Stimulated activated naive CD4-positive, alpha-beta T cell (primary cell): ENCODE data around the gene ZNF593.

Experiments used
- DNase-seq, 6 experiments: peaks; one replicate each; lab custom pipeline; 2025; lab: John Stamatoyannopoulos, UW

ZNF593 gene

GRCh38 chr1:26169198-26169554 is 532 bp upstream of the ZNF593 start:
- DNase-seq, result no peak

- no peak for DNase-seq
Observed at GRCh38 chr1:26170472-26170821, 739 bp downstream of the ZNF593 start.

- DNase-seq, result no peak
Observed at GRCh38 chr1:26171084-26172072, 1.7 kb downstream of the ZNF593 start, which contains the start of gene ZNF593OS. TSS of gene ZNF593OS (minus strand) at chr1:26171832. CDS start at chr1:26171661, 171 bp downstream.

GRCh38 chr1:26175346-26175745 is 5.6 kb downstream of the ZNF593 start:
- DNase-seq, result no peak

- no peak for DNase-seq
Observed at GRCh38 chr1:26177182-26177684, 7.5 kb downstream of the ZNF593 start, which contains the start of gene CNKSR1. TSS of gene CNKSR1 (plus strand) at chr1:26177491. CDS start at chr1:26177548, 57 bp downstream.

GRCh38 chr1:26180010-26180506 is 10.3 kb downstream of the ZNF593 start:
- no peak for DNase-seq

GRCh38 chr1:26181586-26182382 is 12.1 kb downstream of the ZNF593 start:
- DNase-seq, result no peak

- no peak for DNase-seq
Observed at GRCh38 chr1:26182383-26182696, 12.6 kb downstream of the ZNF593 start.

GRCh38 chr1:26184086-26184485 is 14.4 kb downstream of the ZNF593 start:
- no peak for DNase-seq

GRCh38 chr1:26184883-26185282 is 15.2 kb downstream of the ZNF593 start:
- no peak for DNase-seq

GRCh38 chr1:26187882-26188281 is 18.2 kb downstream of the ZNF593 start:
- DNase-seq, result no peak

- DNase-seq, result no peak
Observed at GRCh38 chr1:26188477-26188876, 18.8 kb downstream of the ZNF593 start.

- no peak for DNase-seq
Observed at GRCh38 chr1:26189331-26189730, 19.6 kb downstream of the ZNF593 start.

GRCh38 chr1:26189751-26190275 is 20.1 kb downstream of the ZNF593 start:
- DNase-seq, result no peak

- DNase-seq, result peak in 1 of 6 experiments; percentile 14
Observed at GRCh38 chr1:26190373-26190987, 20.8 kb downstream of the ZNF593 start, which contains the start of gene CATSPER4. TSS of gene CATSPER4 (plus strand) at chr1:26190602. CDS start at chr1:26190628, 26 bp downstream.

GRCh38 chr1:26191739-26192138 is 22.0 kb downstream of the ZNF593 start:
- no peak for DNase-seq

- DNase-seq, result no peak
Observed at GRCh38 chr1:26195805-26196204, 26.1 kb downstream of the ZNF593 start.

- no peak for DNase-seq
Observed at GRCh38 chr1:26197301-26197700, 27.6 kb downstream of the ZNF593 start.

- DNase-seq, result no peak
Observed at GRCh38 chr1:26197813-26198212, 28.1 kb downstream of the ZNF593 start.

GRCh38 chr1:26200413-26200812 is 30.7 kb downstream of the ZNF593 start:
- DNase-seq, result no peak

- DNase-seq, result no peak
Observed at GRCh38 chr1:26203642-26204318, 34.1 kb downstream of the ZNF593 start.
